Measurements from ENCODE around the gene NR1H4. TPM values are rescaled to one million over a fixed set of nuclear protein-coding genes. Genes with fewer than 3 reads are reported as not detected.

The NR1H4 gene
- total RNA-seq, 1 experiment from 2014 or later, result 0.55 TPM

DNA sequence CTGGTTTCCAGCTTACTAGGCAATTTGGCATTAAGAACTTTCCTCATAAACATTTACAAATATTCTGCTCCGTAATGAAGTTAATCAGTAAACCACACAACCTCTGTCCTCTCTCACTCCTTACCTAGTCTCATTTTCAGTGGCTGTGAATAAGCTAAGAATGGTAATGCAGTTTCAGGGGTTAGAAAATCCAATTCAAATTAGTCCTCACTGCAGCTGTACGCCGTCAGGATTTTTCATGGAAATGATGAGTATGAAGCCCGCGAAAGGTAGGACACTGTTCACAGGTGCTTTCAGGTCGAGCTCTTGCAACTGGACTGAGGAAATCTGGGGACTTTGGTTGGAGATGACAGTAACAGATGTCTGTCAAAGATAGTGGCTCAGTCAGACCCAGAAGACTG, 29.6 kb downstream of the NR1H4 start:
- no peaks in the 10 kb centered on the region for H3K36me3 ChIP-seq
- H3K27me3 ChIP-seq (replicated peaks), result no peaks in the 10 kb centered on the region
- no peaks in the 10 kb centered on the region for H3K9me3 ChIP-seq (replicated peaks)
- no peak for DNase-seq (ENCODE audit: low read depth in 1 of 2, low spot score in 2 of 2)
- H3K4me3 ChIP-seq, result no peak overlapping the region
- no peaks in the 10 kb centered on the region for H3K4me1 ChIP-seq (replicated peaks)
- H3K27ac ChIP-seq, result no peak overlapping the region

DNA sequence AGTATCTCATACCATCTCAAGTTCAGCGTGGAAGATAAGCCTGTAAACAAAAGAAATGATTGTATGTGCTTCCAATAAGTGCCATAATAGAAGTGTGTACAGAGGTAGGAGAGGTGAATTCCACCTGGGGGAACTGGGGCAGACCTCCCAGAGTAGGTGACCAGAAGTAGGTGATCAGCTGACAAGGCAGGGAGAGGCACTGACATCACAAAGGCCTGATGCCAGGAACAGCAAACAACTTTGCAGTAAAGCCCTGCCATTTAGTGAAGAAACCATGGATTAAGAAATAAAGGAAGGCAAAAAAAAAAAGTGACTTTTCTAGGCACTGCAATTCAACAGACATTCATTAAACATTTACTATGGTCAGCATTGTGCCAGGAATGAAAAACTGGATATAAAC, 31.1 kb downstream of the NR1H4 start:
- DNase-seq (ENCODE audit: low read depth in 1 of 2, low spot score in 2 of 2), result no peak
- no peaks in the 10 kb centered on the region for H3K36me3 ChIP-seq
- H3K4me3 ChIP-seq, result no peak overlapping the region
- no peak overlapping the region for H3K27ac ChIP-seq
- H3K9me3 ChIP-seq (replicated peaks), result no peaks in the 10 kb centered on the region
- H3K4me1 ChIP-seq (replicated peaks), result no peaks in the 10 kb centered on the region
- H3K27me3 ChIP-seq (replicated peaks), result no peaks in the 10 kb centered on the region

DNA sequence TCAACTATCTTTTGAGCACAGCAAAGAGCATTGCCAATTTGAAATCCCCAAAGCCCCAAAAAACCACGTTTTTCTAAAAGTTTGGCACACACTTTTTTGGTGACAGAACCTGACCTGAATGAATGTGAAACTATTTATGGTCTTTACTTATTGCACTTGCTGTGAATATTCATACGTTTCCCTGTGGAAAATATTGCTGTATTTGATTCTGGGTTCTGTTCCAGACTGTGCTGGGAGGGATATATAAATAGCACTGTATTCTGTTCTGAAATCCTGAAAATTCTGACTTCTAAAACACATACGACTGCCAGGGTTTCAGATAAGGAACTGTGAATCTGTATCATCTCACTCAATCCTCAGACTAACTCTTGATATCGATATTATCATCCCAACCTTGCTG, 35.1 kb downstream of the NR1H4 start:
- Histone ChIP-seq H3K27ac (no peak overlapping the region), H3K9me3 (replicated peaks) (no peaks in the 10 kb centered on the region), H3K27me3 (replicated peaks) (0 out of 2 replicates have a peak, but pooled peaks cover 3% of the 10 kb centered on the region), H3K36me3 (no peaks in the 10 kb centered on the region), H3K4me1 (replicated peaks) (no peaks in the 10 kb centered on the region), H3K4me3 (no peak overlapping the region)
- DNase-seq (ENCODE audit: low read depth in 1 of 2, low spot score in 2 of 2), result no peak

DNA sequence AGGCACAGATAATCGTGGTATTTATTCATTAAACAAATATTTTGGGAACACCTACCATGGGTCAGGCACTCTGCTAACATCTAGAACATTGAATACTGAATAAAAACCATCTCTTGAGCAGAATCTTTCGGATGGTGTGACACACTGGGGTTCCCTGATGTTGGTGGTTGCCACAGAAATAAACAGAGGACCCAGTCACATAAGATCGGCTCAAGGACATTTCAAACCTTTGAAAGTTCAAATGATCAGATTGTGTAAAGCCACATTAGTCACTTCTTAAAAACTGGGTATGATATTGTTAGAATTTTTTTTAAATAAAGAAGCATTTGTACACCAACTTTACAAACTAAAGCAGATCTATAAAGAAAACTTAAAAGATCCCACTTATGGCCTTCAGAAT, 39.0 kb downstream of the NR1H4 start:
- Histone ChIP-seq H3K27ac (no peak overlapping the region), H3K4me1 (replicated peaks) (no peaks in the 10 kb centered on the region), H3K4me3 (no peak overlapping the region), H3K9me3 (replicated peaks) (no peaks in the 10 kb centered on the region), H3K36me3 (no peaks in the 10 kb centered on the region), H3K27me3 (replicated peaks) (0 out of 2 replicates have a peak, but pooled peaks cover 3% of the 10 kb centered on the region)
- DNase-seq (ENCODE audit: low read depth in 1 of 2, low spot score in 2 of 2), result no peak

DNA sequence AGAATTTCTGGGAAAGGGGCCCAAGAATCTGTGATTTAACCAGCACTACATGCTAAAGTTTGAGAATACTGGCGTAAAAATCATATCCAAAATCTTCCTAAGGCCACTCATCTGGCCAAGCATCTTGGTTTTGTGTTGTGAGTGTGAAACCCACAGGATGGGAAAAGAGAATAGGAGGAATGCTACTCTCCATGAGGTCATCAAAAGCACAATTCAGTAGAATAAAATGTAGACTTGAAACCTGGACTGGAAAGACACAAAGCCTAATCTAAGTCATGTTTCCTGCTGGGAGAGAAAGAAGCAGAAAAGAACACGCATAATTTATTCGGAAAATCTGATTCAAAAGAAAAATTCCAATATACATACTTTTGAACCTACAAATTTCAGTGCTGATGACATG, 42.3 kb downstream of the NR1H4 start:
- Histone ChIP-seq H3K27ac (no peak overlapping the region), H3K4me3 (no peak overlapping the region), H3K36me3 (no peaks in the 10 kb centered on the region), H3K27me3 (replicated peaks) (no peaks in the 10 kb centered on the region), H3K4me1 (replicated peaks) (no peaks in the 10 kb centered on the region), H3K9me3 (replicated peaks) (no peaks in the 10 kb centered on the region)
- no peak for DNase-seq (ENCODE audit: low read depth in 1 of 2, low spot score in 2 of 2)

DNA sequence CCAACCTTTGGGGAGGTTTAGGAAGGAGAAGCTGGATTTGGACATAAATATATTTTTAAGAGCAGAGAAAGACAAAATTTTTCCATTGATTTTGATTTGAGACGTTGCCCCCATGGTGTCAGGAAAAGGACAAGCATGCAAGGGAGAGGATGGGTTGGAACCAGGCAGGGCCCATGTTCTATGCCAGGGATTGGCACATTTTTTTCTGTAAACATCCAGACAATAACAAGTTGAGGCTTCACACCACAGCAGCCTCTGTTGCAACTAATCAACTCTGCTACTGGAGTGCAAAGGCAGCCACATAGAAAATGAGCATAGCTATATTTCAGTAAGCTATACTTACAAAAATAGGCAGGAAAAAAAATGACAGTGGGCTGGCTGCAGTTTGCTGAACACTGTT, 44.7 kb downstream of the NR1H4 start:
- H3K9me3 ChIP-seq (replicated peaks), result 0 out of 2 replicates have a peak, but pooled peaks cover 2% of the 10 kb centered on the region
- no peaks in the 10 kb centered on the region for H3K36me3 ChIP-seq
- no peak overlapping the region for H3K4me3 ChIP-seq
- H3K4me1 ChIP-seq (replicated peaks), result no peaks in the 10 kb centered on the region
- no peaks in the 10 kb centered on the region for H3K27me3 ChIP-seq (replicated peaks)
- no peak for DNase-seq (ENCODE audit: low read depth in 1 of 2, low spot score in 2 of 2)
- H3K27ac ChIP-seq, result no peak overlapping the region

DNA sequence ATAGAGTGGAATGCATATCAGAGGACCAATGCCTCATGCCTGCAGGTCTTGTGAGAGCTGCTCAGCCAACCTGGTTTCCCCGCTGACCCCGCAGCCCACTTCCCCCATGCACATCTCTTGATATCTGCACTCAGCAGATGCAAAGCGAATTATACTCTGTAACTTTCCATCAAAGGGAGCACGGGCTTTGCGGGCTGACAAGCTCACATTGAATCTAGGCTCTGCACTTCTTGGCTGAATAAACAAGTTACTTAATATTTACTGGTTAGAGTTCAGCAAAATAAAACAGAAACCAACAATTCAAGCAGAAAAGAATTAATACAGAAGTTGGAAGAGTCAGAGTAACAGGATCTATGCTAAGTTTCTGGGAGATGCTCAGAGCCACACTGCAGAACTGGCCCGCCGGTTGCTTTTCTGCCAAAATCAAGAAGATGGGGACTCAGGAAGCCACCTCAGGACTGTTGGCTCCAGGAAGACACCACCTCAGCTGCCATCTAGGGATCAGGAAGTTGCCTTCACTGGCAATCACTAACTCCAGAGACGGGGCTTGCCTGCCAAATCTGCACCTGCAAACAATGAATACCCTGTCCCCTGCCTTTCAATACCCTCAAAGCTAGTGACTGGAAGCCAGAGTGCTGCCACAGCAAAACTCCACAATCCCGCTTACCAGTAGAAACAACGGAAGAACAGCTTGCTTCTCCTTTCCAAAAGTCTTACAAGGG, 46.5 kb downstream of the NR1H4 start:
- H3K36me3 ChIP-seq, result no peaks in the 10 kb centered on the region
- no peak for DNase-seq (ENCODE audit: low read depth in 1 of 2, low spot score in 2 of 2)
- no peak overlapping the region for H3K4me3 ChIP-seq
- H3K27ac ChIP-seq, result no peak overlapping the region
- no peaks in the 10 kb centered on the region for H3K27me3 ChIP-seq (replicated peaks)
- 0 out of 2 replicates have a peak, but pooled peaks cover 2% of the 10 kb centered on the region for H3K9me3 ChIP-seq (replicated peaks)
- no peaks in the 10 kb centered on the region for H3K4me1 ChIP-seq (replicated peaks)

DNA sequence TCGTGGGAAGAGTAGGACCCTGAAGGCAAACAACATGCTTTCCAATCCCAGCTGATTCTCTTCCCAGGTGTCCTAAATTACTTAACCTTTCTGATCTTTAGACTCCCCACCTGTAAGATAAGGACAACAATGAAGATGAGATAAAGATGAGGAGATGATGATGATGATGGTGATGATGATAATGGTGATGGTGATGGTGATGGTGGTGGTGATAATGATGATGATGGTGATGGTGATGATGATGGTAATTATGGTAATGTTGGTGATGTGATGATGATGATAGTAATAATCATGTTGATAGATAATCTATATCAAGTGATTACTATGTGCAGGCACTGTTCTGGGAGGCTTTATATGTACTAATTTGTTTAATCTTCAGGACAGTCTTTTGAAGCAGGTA, 48.3 kb downstream of the NR1H4 start:
- no peak for DNase-seq (ENCODE audit: low read depth in 1 of 2, low spot score in 2 of 2)
- Histone ChIP-seq H3K27ac (no peak overlapping the region), H3K27me3 (replicated peaks) (no peaks in the 10 kb centered on the region), H3K4me1 (replicated peaks) (no peaks in the 10 kb centered on the region), H3K9me3 (replicated peaks) (0 out of 2 replicates have a peak, but pooled peaks cover 2% of the 10 kb centered on the region), H3K4me3 (no peak overlapping the region), H3K36me3 (no peaks in the 10 kb centered on the region)

DNA sequence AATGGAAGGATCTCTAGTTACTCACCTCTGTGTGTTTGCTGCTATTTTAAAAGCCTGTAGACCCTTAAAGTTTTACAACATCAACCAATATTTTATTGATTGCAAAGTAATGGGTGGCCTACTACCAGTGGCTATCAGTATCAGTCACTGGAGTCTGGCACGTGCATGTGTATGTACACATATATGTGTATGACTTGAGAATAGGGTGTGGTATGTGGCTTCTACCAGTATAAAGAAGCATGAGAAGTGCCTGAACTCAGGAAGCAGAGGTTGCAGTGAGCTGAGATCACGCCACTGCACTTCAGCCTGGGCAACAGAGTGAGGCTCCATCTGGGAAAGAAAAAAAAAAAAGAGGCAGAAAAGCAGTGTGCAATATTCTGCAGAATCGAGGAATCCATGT, 54.4 kb downstream of the NR1H4 start:
- Histone ChIP-seq H3K4me1 (replicated peaks) (no peaks in the 10 kb centered on the region), H3K36me3 (no peaks in the 10 kb centered on the region), H3K4me3 (no peak overlapping the region), H3K9me3 (replicated peaks) (no peaks in the 10 kb centered on the region), H3K27ac (no peak overlapping the region), H3K27me3 (replicated peaks) (no peaks in the 10 kb centered on the region; the same call in 1 of the 2 replicates)
- DNase-seq (ENCODE audit: low read depth in 1 of 2, low spot score in 2 of 2), result no peak

DNA sequence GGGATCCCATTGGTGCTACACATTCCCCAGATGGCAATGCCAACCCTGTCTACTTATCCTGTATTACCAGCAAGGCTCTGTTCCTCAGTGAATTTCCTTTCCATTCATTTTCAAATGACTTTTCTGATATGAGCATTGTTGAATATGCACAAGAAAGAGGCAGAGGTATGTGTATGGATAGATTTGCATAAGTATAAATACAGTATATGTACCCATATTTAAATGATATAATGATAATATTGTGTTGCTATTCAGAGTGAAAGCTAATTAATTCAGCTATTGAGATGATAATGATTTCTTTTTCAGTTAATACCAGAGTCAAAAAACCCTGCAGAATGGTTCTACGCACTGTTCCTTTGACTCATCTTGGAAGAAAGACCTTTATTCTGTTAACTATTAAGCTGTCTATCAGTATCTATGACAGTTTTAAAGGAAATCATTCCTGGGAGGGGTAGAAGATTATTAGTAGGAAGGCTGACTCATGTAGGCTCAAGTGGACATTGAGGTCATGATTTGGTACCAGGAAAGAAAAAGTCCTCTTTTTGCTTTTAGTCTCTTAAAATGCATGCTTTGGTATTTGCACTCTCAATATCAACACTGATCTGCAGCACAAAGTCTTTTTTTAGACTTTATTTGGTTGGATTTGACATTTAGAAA, 54.9 kb downstream of the NR1H4 start:
- DNase-seq (ENCODE audit: low read depth in 1 of 2, low spot score in 2 of 2), result no peak
- Histone ChIP-seq H3K27me3 (replicated peaks) (no peaks in the 10 kb centered on the region; the same call in 1 of the 2 replicates), H3K27ac (no peak overlapping the region), H3K36me3 (no peaks in the 10 kb centered on the region), H3K4me1 (replicated peaks) (no peaks in the 10 kb centered on the region), H3K4me3 (no peak overlapping the region), H3K9me3 (replicated peaks) (no peaks in the 10 kb centered on the region)

DNA sequence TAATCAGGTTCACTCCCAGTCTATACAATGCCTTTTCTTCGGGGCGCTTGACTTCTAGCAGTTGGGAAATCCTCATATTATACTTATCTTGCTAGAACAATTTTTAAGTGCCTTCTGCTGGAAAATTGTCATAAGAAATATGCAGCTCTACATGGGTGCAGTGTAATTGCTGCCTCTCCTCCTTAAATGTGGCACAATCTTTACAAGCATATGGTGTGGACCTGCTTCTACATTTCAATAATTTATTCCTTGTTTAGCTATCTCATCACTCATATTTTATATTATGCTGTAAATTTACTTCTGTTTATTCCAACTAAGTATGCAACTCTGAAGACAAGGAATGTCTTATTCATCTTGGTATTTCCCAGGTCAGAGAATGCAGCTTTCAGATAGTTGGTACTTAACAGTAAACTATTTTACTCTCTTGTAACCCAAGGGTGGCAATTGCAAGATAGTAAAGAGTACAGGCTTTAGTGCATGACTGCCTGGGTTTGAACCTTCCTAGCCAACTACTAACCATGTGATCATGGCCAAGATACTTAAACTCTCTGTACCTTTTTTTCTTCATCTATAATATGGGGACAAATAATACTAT, 56.2 kb downstream of the NR1H4 start:
- no peak overlapping the region for H3K4me3 ChIP-seq
- no peak for DNase-seq (ENCODE audit: low read depth in 1 of 2, low spot score in 2 of 2)

DNA sequence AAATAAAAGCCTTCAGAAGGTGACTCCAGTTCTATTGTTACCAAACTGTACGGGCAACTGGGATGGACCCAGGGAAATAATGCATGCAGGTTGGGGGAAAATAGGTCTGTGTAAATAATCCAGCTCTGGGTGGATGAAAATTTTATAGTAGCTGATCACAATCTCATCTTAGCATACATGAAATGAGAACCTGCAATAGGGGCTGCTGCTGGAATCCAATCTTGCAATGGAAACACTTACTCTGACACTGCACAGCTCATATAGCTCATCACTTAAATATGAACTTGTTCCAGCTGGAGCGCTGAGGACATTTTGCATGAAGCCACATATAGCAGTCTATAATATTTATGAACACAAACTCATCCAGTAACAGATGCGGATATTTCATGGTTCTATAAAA, 59.7 kb downstream of the NR1H4 start:
- no peak overlapping the region for H3K4me3 ChIP-seq
- no peaks in the 10 kb centered on the region for H3K4me1 ChIP-seq (replicated peaks)
- no peaks in the 10 kb centered on the region for H3K9me3 ChIP-seq (replicated peaks)
- no peak overlapping the region for H3K27ac ChIP-seq
- H3K36me3 ChIP-seq, result no peaks in the 10 kb centered on the region
- no peak for DNase-seq (ENCODE audit: low read depth in 1 of 2, low spot score in 2 of 2)
- no peaks in the 10 kb centered on the region; the same call in 1 of the 2 replicates for H3K27me3 ChIP-seq (replicated peaks)

More for the DNA sequence above, 56.2 kb downstream of the NR1H4 start:
- Histone ChIP-seq H3K4me1 (replicated peaks) (no peaks in the 10 kb centered on the region), H3K27me3 (replicated peaks) (no peaks in the 10 kb centered on the region; the same call in 1 of the 2 replicates), H3K27ac (no peak overlapping the region), H3K9me3 (replicated peaks) (no peaks in the 10 kb centered on the region), H3K36me3 (no peaks in the 10 kb centered on the region)

DNA sequence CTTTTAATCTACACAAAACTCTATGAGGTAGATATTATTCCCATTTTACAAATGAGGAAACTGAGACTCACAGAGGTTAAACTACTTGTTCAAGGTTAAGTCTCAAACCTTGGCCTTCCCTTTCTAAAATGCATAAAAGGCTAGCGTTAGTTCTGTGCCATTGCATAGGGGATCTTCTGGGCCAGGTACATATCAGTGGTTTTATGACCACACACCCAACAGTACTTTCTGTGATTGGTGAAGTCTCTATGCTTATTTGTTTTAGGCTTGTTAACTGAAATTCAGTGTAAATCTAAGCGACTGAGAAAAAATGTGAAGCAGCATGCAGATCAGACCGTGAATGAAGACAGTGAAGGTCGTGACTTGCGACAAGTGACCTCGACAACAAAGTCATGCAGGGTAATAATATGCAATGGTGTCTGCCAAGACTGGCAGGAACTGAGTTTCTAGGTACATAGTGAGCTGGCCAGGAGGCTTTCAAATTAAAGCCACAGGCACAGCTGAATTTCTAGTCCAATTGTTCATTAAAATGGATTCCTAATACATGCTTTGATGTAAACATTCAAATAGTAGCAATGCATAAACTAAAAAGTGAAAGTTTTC, 61.1 kb downstream of the NR1H4 start:
- no peaks in the 10 kb centered on the region for H3K4me1 ChIP-seq (replicated peaks)
- H3K9me3 ChIP-seq (replicated peaks), result no peaks in the 10 kb centered on the region
- H3K27ac ChIP-seq, result no peak overlapping the region
- H3K27me3 ChIP-seq (replicated peaks), result no peaks in the 10 kb centered on the region; the same call in 1 of the 2 replicates
- H3K4me3 ChIP-seq, result no peak overlapping the region
- DNase-seq (ENCODE audit: low read depth in 1 of 2, low spot score in 2 of 2), result no peak
- no peaks in the 10 kb centered on the region for H3K36me3 ChIP-seq

DNA sequence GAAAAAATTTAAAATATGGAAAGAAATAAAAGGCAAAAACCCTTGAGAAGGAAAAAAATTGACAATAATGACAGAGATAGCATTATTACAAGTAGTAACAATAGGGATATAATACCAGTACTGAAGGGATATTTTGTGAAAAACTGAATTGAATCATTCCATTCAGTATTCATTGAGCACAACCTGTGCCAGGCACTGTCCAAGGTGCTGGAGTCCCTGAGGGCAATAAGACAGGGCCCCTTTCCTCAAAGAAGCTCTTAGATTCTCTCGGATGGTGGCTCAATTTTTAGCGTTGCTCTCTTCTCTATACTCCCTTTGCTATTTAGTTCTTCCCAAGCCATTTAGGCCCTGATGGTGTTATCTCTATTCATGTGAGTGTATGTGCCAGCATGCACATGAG, 65.5 kb downstream of the NR1H4 start:
- Histone ChIP-seq H3K4me3 (no peak overlapping the region), H3K36me3 (no peaks in the 10 kb centered on the region), H3K27ac (no peak overlapping the region), H3K27me3 (replicated peaks) (no peaks in the 10 kb centered on the region), H3K9me3 (replicated peaks) (no peaks in the 10 kb centered on the region), H3K4me1 (replicated peaks) (no peaks in the 10 kb centered on the region)
- no peak for DNase-seq (ENCODE audit: low read depth in 1 of 2, low spot score in 2 of 2)
